ENCODE data around the gene NCF4. TPM values are rescaled to one million over a fixed set of nuclear protein-coding genes. Genes with fewer than 3 reads are reported as not detected.

The NCF4 gene
- polyA plus RNA-seq, 2 of the 4 experiments (the other 2 are of a cell fraction): not detected

- TF ChIP-seq HOXB5 (CRISPR knock-in tag; IDR thresholded peaks at IDR 0.05): no peak
- no peak for TF ChIP-seq CHD4 (IDR thresholded peaks at IDR 0.05; ENCODE audit: borderline replicate concordance)
- no peak for TF ChIP-seq MAZ (IDR thresholded peaks at IDR 0.05; ENCODE audit: borderline replicate concordance, low read depth, low read length)
- no peak for TF ChIP-seq MYC (IDR thresholded peaks at IDR 0.05; ENCODE audit: borderline replicate concordance, low read length)
- no peak for TF ChIP-seq NR3C1 (IDR thresholded peaks at IDR 0.05)
- no peak for TF ChIP-seq TP53 (CRISPR knock-in tag; IDR thresholded peaks at IDR 0.05)
- TF ChIP-seq EHMT2 (IDR thresholded peaks at IDR 0.05; ENCODE audit: low read depth): no peak
These were observed 1.8 kb upstream of the NCF4 start (continued) for GRCh38 chr22:36858966-36859365.

DNA sequence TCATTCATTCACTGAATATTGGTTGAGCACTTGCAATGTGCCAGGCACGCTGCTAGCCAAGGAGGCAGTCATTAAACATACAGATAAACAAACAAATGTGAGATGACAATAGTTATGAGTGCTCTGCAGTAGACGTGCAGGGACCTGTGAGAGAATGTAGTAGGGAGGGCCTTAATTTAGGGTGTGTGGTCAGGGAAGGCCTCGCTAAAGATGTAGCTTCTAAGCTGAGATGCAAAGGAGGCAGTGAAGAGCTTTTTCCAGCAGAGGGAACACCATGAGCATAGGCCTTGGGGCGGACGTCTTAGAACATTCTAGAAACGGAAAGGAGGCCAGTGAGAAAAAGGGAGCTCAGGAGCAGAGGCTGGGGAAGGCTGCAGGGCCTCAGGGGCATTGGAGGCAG lies 789 bp upstream of the NCF4 start:
- DNase-seq (ENCODE audit: low read depth in 1 of 2, low spot score in 1 of 2) (no peak), FAIRE-seq (no peak), ATAC-seq (no peak)
- ChIA-PET CTCF (interaction anchor here (0.9 to 2.3 kb wide), 4 partner anchors 24 to 313 kb away, joined by 3 to 7 read pairs (median 5); no protein-coding TSS in a partner anchor), POLR2A (interaction anchor here (0.9 kb wide), 1 partner anchor 340 kb away, joined by 3 read pairs; no protein-coding TSS in a partner anchor)
- no peaks in the 10 kb centered on the region for H3K4me1 ChIP-seq
- 64% methylated on average over 6 of the region's 6 CpGs for WGBS (ENCODE audit: missing lambda C conversion rate)
- TF ChIP-seq RARB (CRISPR knock-in tag; IDR thresholded peaks at IDR 0.05): no peak
- TF ChIP-seq HES2 (IDR thresholded peaks at IDR 0.05): no peak
- no peak for TF ChIP-seq NPAS2 (CRISPR knock-in tag; IDR thresholded peaks at IDR 0.05; ENCODE audit: borderline replicate concordance)
- no peak for TF ChIP-seq KDM1A (IDR thresholded peaks at IDR 0.05; ENCODE audit: low read depth)
- TF ChIP-seq SREBF2 (IDR thresholded peaks at IDR 0.05): no peak
- no peak for TF ChIP-seq ZFP36 (IDR thresholded peaks at IDR 0.05; ENCODE audit: borderline replicate concordance, partially characterized antibody)
- H3K4me2 ChIP-seq: no peak overlapping the region
- no peak overlapping the region for H3K27ac ChIP-seq
- no peak overlapping the region for H3K4me3 ChIP-seq
- H3K9me3 ChIP-seq: no peaks in the 10 kb centered on the region

GRCh38 chr22:36860438-36860820 lies 377 bp upstream of the NCF4 start:
- DNase-seq (ENCODE audit: low read depth in 1 of 2, low spot score in 1 of 2): no peak
- H3K27ac ChIP-seq: no peak overlapping the region
- POLR2A ChIA-PET: interaction anchor here (0.9 kb wide), 1 partner anchor 339 kb away, joined by 3 read pairs; no protein-coding TSS in a partner anchor
- FAIRE-seq: no peak
- H3K4me1 ChIP-seq: no peaks in the 10 kb centered on the region
- H3K4me2 ChIP-seq: no peak overlapping the region
- H3K9me3 ChIP-seq: no peaks in the 10 kb centered on the region
- no peak for ATAC-seq
- H3K4me3 ChIP-seq: no peak overlapping the region
- peak; percentile 44 for TF ChIP-seq ZFP36 (IDR thresholded peaks at IDR 0.05; ENCODE audit: borderline replicate concordance, partially characterized antibody)
- no peak for TF ChIP-seq MAFK (IDR thresholded peaks at IDR 0.05; ENCODE audit: partially characterized antibody)
- TF ChIP-seq EHF (CRISPR knock-in tag; IDR thresholded peaks at IDR 0.05): no peak
- WGBS (ENCODE audit: missing lambda C conversion rate): 100% methylated on average over 2 of the region's 2 CpGs
- CTCF ChIA-PET: interaction anchor here (0.9 to 2.3 kb wide), 4 partner anchors 23 to 313 kb away, joined by 3 to 7 read pairs (median 5); no protein-coding TSS in a partner anchor

- WGBS (ENCODE audit: missing lambda C conversion rate): 79% methylated on average over 15 of the region's 26 CpGs
- ChIA-PET POLR2A (no interaction called here), CTCF (interaction anchor here (0.7 to 1.0 kb wide), 4 partner anchors 80 to 156 kb away, joined by 3 to 4 read pairs (median 3); no protein-coding TSS in a partner anchor)
- TF ChIP-seq GATA3 (IDR thresholded peaks at IDR 0.05; ENCODE audit: borderline replicate concordance): no peak
- no peak for TF ChIP-seq E2F6 (IDR thresholded peaks at IDR 0.05; ENCODE audit: borderline replicate concordance, low read depth)
- no peak for TF ChIP-seq PHF8 (IDR thresholded peaks at IDR 0.05; ENCODE audit: borderline replicate concordance, low read depth)
- TF ChIP-seq REST (IDR thresholded peaks at IDR 0.05): no peak
- FAIRE-seq: no peak
- Histone ChIP-seq H3K27ac (no peak overlapping the region), H3K9me3 (no peaks in the 10 kb centered on the region), H3K4me2 (no peak overlapping the region), H3K4me1 (no peaks in the 10 kb centered on the region), H3K4me3 (no peak overlapping the region)
- ATAC-seq: no peak
- no peak for DNase-seq (ENCODE audit: low read depth in 1 of 2, low spot score in 1 of 2)
These were observed 1.7 kb downstream of the NCF4 start for GRCh38 chr22:36862251-36863242.
